GM19099 (cell line): Measurements from ENCODE around the gene DIO3.

Source experiments
- POLR2A ChIP-seq: IDR thresholded peaks from 3 replicates; pipeline ENCODE4 v1.6.1; 2011; ENCODE audit warnings: low read depth; ENCODE audit not compliant: insufficient read length; ENCODE audit errors: extremely low read depth

DIO3 gene

DNA sequence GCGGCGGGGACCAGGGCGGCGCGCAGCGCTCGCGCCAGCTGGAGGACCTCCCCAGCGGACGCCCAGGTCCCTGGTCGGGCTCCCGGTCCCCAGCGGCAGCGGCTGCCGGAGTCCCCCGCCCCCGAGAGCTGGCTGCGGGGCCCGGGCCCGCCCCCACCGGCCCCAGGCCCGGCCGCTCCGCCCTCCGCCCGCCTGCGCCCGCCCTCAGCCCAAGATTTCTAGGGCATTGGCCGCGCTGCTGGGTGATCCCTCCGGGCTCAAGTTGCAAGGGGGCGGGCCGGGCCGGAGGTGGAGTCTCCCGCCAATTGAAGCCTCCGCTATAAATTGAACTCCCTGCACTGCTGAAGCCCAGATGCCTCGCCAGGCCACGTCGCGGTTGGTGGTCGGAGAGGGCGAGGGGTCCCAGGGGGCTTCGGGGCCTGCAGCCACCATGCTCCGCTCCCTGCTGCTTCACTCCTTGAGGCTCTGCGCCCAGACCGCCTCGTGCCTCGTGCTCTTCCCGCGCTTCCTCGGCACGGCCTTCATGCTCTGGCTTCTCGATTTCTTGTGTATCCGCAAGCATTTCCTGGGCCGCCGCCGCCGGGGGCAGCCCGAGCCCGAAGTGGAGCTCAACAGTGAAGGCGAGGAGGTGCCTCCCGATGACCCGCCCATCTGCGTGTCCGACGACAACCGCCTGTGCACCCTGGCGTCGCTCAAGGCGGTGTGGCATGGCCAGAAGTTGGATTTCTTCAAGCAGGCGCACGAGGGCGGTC is at the start of gene DIO3:
TSS of gene DIO3 (plus strand) at position 351 of the 752 bp plus-strand sequence.
- no peak for TF ChIP-seq POLR2A

DNA sequence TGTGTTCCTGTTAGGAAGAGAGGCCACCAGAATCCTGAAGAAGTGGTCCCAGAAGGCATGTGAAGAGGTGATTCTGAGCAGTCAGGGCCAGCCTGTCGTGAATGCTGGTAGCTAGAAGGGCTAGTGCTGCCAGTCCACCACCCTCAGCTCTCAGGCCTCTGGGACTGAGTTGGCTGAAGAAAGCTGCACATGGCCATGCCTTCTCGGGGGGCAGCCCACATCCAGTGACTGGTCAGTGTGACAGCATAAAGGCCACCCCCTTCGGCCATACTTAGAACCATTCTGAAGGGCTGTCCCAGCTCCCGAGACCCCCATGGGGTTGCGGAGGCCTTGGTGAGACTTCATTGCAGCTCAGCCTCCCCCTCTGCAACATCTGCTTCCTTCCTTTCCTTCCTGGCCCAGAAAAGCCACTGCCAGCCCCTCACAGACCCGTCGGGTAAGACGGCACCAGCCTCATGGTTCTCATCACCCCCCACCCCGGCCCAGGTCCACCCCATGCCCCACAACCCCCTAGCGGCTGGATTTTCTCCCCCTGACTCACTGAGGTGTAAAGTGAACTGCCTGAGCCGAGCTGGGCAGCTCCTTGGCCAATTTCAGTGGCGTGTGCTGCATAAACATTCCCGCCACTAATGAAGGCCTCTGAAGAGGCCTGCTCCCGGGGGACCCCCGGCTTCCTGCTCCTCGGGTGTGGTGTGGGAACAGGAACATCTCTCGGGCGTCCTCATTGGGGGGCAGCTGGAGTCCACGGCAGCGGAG is 49.5 kb upstream of the DIO3 start:
- no peak for TF ChIP-seq POLR2A

DNA sequence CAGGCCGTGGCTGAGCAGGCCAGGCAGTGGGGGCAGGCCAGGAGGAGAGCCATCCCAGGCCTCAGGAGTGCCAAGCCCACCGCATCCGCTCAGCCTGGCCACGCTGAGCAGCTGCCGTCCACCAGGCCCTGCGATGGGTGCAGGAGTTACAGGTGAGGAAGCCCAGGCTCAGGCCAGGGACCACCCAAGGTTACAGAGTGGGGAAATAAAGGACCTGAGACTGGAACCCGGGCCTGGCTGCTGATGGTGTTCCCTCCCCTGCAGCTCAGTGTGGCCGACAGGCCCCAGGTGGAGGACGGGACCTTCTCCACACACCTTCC is 49.0 kb upstream of the DIO3 start:
- TF ChIP-seq POLR2A = no peak

DNA sequence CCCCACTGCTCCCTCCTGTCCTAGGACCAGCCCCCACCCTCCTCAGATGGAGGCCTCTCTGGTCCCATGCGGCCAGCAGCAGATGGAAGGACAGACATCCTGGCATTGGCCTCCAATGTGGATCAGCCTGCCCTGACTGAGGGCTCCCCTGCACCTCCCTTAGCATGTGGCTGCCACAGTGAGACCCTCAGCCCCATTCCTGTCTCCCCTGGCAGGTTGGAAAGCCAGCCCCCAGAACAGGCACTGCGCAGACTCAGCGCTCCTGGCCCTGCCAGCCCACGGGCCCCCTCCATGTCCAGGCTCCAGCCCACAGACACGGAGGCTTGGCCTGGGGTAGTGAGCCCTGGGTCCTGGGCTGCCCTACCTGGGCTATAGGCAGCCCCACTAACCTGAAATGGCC is 47.2 kb upstream of the DIO3 start:
- TF ChIP-seq POLR2A = no peak

DNA sequence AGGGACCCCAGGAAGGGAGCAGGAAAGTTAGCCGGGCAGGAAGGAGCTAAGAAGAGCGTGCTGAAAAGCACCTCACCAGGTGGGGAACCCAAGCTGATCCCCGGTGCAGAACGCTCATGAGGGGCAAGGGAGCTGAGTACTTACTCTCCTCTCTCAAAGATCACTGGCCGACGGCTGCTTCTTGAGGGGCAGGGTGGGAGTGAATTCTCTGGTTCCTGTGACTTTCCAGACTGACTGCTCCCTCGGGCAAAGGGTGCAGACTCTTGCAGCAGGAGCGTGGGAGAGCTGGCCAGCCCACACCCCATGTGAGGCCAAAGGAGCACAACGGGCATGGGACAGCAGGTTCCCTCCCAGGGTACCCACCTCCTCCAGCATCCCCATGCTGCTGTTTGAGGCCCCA is 44.9 kb upstream of the DIO3 start:
- no peak for TF ChIP-seq POLR2A

DNA sequence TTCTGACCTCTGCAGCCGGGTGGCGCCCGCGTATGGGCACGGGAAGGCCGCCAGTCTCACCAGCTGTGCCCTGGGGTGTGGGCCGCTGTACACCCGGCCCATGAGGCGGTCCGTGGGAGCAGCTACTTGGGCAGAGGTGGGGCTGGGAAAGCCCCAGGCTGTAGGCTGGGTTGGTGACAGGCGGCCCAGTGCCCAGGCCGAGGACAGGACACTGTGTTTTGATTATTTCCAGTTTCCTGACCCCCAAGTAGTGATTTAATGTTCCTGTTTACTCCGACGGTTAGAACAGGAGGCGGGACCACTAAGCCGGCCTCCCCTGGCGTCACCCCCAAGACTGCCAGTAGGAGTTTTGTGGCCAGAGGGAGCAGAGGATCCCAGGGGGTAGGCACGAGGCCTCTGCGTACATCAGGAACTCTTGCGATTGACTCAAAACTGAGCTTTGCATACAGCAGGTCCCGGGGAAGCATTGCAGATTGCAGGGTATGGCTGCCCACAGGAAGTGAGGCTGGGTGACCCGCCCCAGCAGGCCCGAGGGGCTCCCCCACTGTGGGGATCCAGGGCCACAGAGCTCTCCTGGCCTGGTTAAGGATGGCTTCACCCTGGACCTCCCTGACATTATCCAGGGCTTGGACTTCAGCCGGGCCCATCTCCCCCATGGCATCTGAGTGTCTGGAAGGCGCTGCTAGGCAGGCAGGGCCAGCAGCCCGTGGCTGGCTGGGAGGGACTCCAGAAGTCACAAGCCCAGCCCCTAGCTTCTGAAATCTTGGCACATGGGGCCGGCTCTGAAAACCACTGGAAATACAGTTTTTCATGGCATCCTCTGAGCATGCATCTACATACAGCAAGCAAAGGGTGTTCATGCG is 42.5 kb upstream of the DIO3 start:
- no peak for TF ChIP-seq POLR2A

DNA sequence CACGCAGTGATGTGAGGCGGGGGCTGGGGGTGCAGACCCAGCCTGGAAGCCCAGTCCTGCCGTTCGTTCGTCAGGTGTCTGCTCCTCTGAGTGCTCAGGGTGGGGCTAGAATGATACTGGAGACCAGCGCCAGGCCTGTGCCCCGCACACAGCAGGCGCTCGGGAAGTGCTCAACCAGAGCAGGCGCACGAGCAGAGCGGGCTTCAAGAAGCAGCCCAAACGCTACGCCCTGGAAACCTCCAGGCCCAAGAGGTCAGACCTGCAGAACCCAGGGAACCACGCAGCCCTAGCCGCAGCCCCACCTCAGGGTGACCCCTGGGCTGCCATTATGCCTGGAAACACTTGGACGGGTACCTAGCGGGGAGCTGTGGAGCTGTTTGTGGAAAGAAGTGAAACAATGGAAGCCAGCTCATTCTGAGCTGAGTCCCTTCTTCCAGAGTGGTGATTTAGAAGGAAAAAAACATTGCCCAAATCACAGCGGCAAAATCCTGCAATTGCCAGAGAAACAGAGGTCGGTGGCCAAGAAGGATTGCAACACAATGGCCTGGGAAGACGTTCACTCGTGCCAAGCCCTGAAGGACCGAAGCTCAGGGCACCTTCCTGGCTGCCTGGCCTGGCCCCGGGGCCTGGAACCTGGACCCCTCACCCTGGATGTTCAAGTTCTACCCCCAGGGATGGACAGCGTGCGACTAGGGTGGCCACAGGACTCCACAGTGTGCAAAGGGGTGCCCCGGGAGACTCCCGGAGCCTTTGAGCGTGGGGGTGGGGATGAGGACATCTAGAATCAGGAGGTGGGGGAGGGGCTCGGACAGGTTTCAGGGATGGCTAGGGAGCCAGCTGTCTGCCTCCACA is 40.4 kb upstream of the DIO3 start:
- TF ChIP-seq POLR2A = no peak

DNA sequence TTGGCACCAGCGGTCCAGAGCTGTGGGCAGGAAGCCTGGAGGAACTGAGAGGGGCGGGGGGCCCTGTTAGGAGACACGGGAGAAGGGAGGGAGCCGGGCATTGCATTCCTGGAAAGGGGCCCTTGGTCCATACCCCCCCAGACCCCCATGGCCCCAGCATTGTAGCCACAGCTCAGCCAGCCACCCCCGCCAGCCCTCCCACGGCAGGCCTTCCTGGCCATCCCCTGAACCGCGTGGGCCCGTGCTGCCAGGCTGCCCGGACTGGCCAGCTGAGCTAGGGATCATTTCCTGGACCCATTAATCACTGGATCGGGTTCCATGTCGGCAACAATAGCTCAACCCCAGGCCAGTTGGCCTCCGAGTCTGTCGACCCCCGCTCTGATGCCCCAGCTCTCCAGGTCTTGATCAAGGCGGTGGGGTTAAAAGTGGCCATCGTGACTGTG is 39.8 kb upstream of the DIO3 start:
- no peak for TF ChIP-seq POLR2A

DNA sequence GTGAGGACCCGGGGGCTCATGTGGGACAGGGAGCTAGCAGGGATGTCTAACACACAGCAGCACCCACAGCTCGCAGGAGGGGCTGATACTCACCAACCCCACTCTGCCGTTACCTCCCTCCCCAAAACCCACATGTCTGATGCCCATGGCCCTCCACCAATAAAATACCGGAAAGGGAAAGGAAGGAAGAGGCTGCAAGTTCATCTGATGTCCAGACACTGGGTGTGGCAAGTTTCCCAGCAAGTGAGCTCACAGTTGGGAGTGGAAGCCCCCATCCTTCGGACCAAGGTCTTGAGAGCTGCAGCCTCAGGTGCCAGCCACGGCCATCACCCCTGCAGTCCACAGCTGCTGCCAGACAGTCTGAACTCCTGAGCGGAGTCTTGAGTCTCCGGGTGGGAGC is 39.3 kb upstream of the DIO3 start:
- no peak for TF ChIP-seq POLR2A

DNA sequence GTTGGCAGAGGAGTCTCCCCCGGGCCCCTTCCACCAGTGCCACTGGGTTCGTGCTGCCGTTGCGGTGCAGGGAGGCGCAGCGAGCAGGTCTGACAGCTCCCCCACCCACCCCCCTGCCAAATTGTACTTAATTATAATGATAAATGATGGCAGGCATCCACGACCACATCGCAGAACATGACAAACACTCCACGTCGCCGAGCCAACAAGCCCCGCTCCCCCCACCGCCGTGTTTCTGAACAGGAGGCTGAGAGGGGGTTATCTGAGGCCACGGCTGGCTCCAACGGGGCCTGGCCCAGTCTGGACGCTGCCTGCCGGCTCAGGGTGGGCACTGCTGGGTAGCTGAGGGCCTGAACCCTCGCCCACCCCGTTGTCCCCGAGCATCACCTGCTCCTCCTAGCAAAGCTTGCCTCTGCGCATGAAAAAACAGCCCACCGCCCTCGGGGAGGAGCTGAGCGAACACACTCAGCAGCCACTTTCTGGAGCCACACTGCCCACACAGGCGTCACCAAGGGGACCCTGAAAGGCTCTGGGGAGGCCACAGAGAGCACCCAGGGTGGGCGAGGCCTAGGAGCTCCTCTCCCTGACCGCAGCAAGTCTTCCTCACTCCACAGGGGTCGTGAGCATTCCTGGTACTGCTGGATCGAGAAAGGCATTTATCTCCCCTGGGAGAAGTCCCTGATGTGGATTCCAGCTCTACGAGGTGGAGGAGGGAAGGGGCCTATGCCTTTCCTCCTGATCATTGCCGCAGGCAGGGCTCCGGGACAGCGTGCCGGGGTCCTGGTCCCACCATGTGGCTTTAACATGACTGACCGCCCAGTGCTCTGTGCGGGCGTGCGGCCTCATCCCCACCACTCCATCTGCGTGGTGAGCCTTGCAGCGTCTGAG is 35.4 kb upstream of the DIO3 start:
- no peak for TF ChIP-seq POLR2A

DNA sequence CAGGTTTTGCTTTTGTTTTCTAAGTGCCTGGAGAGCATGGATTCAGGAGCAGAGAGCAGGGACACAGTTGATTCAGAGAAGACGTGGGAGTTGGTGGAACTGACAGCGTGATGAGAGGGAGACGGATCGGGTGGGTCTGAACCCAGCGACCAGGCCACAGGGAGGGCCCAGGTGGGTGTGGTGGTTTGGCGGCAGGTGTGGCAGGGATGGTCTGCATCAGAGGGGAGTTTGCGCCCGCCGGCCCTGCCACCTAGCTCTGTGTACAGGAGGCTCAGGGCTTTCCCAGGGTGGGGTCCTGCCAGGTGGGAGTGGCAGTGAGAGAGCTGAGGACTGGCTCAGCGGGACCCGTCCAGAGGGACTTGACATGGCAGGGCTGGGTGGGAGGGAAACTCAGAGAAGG is 33.3 kb upstream of the DIO3 start:
- TF ChIP-seq POLR2A = no peak

DNA sequence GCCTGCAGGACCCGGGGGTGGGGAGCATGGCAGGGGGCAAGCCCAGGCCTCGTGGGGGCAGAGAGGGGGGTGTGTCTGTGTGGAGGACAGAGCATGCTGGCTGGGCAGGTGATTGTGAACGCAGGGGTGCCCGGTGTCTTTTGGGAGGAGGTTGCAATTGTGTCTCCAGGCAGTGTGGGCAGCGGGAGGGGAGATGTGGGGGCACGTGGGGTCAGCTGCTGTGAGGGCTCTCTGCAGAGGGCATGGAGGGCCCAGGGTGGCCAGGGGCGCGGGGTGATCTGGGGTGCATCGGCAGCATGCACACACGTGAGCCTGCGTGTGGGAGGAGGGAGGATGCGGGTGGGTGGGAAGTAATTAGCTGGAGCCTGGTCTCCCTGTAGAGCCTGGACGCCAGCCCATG is 32.2 kb upstream of the DIO3 start:
- no peak for TF ChIP-seq POLR2A

DNA sequence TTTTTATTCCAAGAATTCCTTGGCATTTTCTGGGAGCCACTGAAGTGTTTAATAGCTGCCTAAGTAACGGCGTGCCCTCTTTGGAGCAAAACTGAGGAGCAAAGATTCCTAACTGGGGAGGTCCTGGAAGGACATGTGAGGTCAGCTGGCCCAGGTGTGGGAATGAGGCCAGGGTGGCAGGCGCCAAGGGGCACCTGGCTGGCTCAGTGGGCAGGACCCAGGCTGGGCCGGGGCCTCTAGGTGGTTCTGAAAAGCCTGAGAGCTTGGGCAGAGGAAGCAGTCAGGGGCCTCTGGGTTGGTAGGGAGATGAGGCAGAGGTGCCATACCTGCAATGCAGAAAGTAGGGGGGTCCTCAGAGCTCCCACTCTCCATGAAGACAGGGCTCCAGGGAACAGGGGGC is 27.1 kb upstream of the DIO3 start:
- TF ChIP-seq POLR2A = no peak

DNA sequence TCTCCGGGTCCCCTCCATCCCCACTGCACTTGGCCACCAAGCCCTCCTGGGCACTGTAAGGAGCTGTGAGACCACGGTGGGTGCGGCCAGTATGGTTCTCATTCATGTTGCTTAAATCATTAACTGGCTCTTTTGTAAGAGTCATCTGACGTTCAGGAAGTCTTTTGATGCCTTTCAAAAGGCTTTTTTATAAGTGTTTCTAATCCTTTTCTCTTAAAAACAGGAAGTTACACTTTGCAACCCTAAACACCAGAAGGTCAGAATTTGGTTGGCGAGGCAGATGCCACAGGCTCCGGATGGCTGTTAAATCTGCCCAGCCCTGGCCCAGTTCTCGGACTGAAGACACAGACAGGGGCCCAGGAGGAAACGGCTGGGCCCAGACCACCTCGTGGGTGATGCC is 26.1 kb upstream of the DIO3 start:
- TF ChIP-seq POLR2A = no peak
